ENCODE data around the gene AMOT.

DNA sequence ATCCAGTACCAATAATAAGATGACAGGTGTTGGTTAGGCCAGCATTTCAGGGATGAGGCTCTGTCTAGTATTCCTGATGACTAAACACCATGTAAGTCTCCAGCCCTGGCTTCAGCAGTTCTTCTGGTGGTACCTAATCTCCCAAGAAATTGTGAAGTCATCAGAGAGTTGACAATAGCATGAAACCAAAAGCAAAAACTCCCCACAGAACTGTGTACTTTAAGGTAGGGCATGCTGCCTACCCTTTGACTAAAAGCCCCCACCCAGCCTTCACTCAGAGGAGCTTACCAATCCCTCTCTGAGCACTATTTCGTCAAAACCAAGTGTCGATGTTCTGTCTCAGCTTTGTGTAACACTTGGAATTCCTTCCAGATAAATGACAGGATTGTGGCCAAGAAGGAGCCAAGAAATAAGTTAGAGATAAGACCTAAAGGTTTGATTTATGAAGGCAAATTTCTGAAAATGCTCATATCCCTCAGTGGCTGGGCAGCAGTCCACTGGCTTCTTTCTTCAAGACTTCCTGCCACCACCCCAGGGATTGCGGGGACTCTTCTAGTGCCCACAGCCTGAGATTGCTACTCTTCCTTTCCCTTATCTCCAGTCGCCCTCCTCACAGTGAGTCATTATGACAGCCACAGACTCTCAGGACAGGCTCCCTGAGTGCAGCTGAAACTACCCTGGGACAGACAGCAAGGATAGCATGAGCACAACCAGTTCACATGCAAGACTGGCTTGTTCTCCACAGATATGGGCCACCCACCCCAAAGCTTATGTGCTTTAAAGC, 93.6 kb downstream of the AMOT start:
- TF ChIP-seq POLR2AphosphoS5 (IDR thresholded peaks at IDR 0.05) (no peak), EP300 (IDR thresholded peaks at IDR 0.05; ENCODE audit: low read depth) (no peak), POLR2A (IDR thresholded peaks at IDR 0.05) (no peak)
- TF ChIP-seq, protein P1, sequence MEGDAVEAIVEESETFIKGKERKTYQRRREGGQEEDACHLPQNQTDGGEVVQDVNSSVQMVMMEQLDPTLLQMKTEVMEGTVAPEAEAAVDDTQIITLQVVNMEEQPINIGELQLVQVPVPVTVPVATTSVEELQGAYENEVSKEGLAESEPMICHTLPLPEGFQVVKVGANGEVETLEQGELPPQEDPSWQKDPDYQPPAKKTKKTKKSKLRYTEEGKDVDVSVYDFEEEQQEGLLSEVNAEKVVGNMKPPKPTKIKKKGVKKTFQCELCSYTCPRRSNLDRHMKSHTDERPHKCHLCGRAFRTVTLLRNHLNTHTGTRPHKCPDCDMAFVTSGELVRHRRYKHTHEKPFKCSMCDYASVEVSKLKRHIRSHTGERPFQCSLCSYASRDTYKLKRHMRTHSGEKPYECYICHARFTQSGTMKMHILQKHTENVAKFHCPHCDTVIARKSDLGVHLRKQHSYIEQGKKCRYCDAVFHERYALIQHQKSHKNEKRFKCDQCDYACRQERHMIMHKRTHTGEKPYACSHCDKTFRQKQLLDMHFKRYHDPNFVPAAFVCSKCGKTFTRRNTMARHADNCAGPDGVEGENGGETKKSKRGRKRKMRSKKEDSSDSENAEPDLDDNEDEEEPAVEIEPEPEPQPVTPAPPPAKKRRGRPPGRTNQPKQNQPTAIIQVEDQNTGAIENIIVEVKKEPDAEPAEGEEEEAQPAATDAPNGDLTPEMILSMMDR (IDR thresholded peaks at IDR 0.05): no peak
